K562 (cell line): ENCODE data around the gene LENG8. TPM values are rescaled to one million over a fixed set of nuclear protein-coding genes. Genes with fewer than 3 reads are reported as not detected.

Experiments
- ARID1B ChIP-seq: fragments of 450-650 bp; IDR thresholded peaks from 2 replicates; pipeline ENCODE4 v1.6.1; 2016; ENCODE audit warnings: antibody characterized with exemption, mild to moderate bottlenecking, inconsistent platforms
- BCL6 ChIP-seq: fragments of 250-450 bp; sonication (Bioruptor Pico); IDR thresholded peaks from 2 replicates; pipeline ENCODE4 v1.4.0; 2020
- BRF2 ChIP-seq: IDR thresholded peaks from 3 replicates; pipeline ENCODE4 v1.6.1; 2011; ENCODE audit warnings: borderline replicate concordance, mild to moderate bottlenecking; ENCODE audit not compliant: insufficient read length, insufficient read depth
- GABPA ChIP-seq: fragments of 200-800 bp; sonication (Bioruptor generic); conservative IDR thresholded peaks from 2 replicates; pipeline ENCODE4 v1.6.1; 2016; ENCODE audit warnings: low read depth, missing genetic modification characterization, missing compliant biosample characterization
- IFI16 ChIP-seq: fragments of 250-450 bp; sonication (Bioruptor Pico); IDR thresholded peaks from 2 replicates; pipeline ENCODE4 v2.1.2; 2022; ENCODE audit warnings: mild to moderate bottlenecking, inconsistent platforms
- MEF2A ChIP-seq: IDR thresholded peaks from 2 replicates; pipeline ENCODE4 v1.6.1; 2011; ENCODE audit warnings: low read depth, mild to moderate bottlenecking, low read length, moderate library complexity; ENCODE audit not compliant: control insufficient read depth
- MIER1 ChIP-seq: fragments of 450-650 bp; IDR thresholded peaks from 2 replicates; pipeline ENCODE4 v1.6.1; 2016; ENCODE audit warnings: antibody characterized with exemption, mild to moderate bottlenecking, low read depth
- NFXL1 ChIP-seq: fragments of 450-650 bp; formaldehyde crosslinking; IDR thresholded peaks from 2 replicates; pipeline ENCODE4 v1.4.0; 2021; ENCODE audit warnings: mild to moderate bottlenecking
- NR1H2 ChIP-seq: sonication (generic); formaldehyde crosslinking; IDR thresholded peaks from 2 replicates; pipeline ENCODE4 v1.4.0; 2020; ENCODE audit warnings: mild to moderate bottlenecking, missing genetic modification reagents
- PHF8 ChIP-seq: fragments of 200-600 bp; sonication (generic); IDR thresholded peaks from 2 replicates; pipeline ENCODE4 v1.6.1; 2012; ENCODE audit warnings: mixed run types, mild to moderate bottlenecking, inconsistent platforms, low read length, moderate library complexity, borderline replicate concordance
- PRMT5 ChIP-seq: sonication (generic); formaldehyde crosslinking; IDR thresholded peaks from 2 replicates; pipeline ENCODE4 v1.5.0; 2020; ENCODE audit warnings: missing genetic modification reagents
- PRPF4 ChIP-seq: fragments of 200-400 bp; formaldehyde crosslinking; IDR thresholded peaks from one replicate; pipeline ENCODE4 v1.6.1; 2017; ENCODE audit warnings: low read length, low read depth, mild to moderate bottlenecking; ENCODE audit not compliant: insufficient read depth, poor library complexity, severe bottlenecking
- PURB ChIP-seq: sonication (generic); formaldehyde crosslinking; IDR thresholded peaks from 2 replicates; pipeline ENCODE4 v1.9.0; 2021; ENCODE audit warnings: low read depth, mild to moderate bottlenecking, missing genetic modification reagents
- SFPQ ChIP-seq: fragments of 200-400 bp; formaldehyde crosslinking; IDR thresholded peaks from 2 replicates; pipeline ENCODE4 v1.6.1; 2017; ENCODE audit warnings: mild to moderate bottlenecking, low read depth, low read length, moderate library complexity
- STAT5B ChIP-seq: fragments of 250-450 bp; sonication (Bioruptor Pico); IDR thresholded peaks from 2 replicates; pipeline ENCODE4 v1.8.0; 2021; ENCODE audit warnings: mild to moderate bottlenecking, inconsistent platforms
- TFAM ChIP-seq: fragments of 250-450 bp; sonication (Bioruptor Pico); conservative IDR thresholded peaks from 2 replicates; pipeline ENCODE4 v1.5.0; 2021; ENCODE audit warnings: mild to moderate bottlenecking, moderate library complexity
- ZFPM2 ChIP-seq: fragments of 250-450 bp; sonication (Bioruptor Pico); IDR thresholded peaks from 2 replicates; pipeline ENCODE4 v1.5.1; 2022; ENCODE audit warnings: mild to moderate bottlenecking
- ZKSCAN1 ChIP-seq: fragments of 150-350 bp; IDR thresholded peaks from 2 replicates; pipeline ENCODE4 v1.6.1; 2016; ENCODE audit warnings: low read depth, low read length
- polyA plus RNA-seq, 8 experiments: library from polyadenylated mRNA; depleted of rRNA in 4 of 8; stranded (reverse) in 5 of 8; unstranded in 3 of 8; fragments of >200 nt; fragmentation: Nextera tagmentation in 2 of 8; fragmentation: Illumina TruSeq in 1 of 8; extraction: Ambion mirVana in 2 of 8; extraction: Trizol in 1 of 8; gene quantifications; 2 replicates each; pipeline versions ENCODE4 v1.2.1 to v1.2.3, GENCODE V29; 2011 to 2014; ENCODE audit warnings: inconsistent platforms in 1 of 8, missing spikeins in 1 of 8
- total RNA-seq, 7 experiments: library from RNA; depleted of rRNA in 6 of 7; stranded (reverse); fragments of >200 nt in 6 of 7; fragmentation: Illumina TruSeq in 2 of 7; extraction: Trizol in 2 of 7; gene quantifications; 2 replicates each; pipeline versions ENCODE4 v1.2.1 to v1.2.3, GENCODE V29; 2011 to 2021; ENCODE audit warnings: low replicate concordance in 1 of 7
- TF ChIP-seq, protein P1 (sequence below): fragments of 250-450 bp; sonication (Bioruptor Pico); IDR thresholded peaks from 2 replicates; pipeline ENCODE4 v1.4.0; 2020

The LENG8 gene
- total and polyA plus RNA-seq, 9 of the 15 experiments (the other 6 are each of a cell fraction or from before 2014, with no cell fraction given), result 0.74 to 146 (median 28.1) TPM

DNA sequence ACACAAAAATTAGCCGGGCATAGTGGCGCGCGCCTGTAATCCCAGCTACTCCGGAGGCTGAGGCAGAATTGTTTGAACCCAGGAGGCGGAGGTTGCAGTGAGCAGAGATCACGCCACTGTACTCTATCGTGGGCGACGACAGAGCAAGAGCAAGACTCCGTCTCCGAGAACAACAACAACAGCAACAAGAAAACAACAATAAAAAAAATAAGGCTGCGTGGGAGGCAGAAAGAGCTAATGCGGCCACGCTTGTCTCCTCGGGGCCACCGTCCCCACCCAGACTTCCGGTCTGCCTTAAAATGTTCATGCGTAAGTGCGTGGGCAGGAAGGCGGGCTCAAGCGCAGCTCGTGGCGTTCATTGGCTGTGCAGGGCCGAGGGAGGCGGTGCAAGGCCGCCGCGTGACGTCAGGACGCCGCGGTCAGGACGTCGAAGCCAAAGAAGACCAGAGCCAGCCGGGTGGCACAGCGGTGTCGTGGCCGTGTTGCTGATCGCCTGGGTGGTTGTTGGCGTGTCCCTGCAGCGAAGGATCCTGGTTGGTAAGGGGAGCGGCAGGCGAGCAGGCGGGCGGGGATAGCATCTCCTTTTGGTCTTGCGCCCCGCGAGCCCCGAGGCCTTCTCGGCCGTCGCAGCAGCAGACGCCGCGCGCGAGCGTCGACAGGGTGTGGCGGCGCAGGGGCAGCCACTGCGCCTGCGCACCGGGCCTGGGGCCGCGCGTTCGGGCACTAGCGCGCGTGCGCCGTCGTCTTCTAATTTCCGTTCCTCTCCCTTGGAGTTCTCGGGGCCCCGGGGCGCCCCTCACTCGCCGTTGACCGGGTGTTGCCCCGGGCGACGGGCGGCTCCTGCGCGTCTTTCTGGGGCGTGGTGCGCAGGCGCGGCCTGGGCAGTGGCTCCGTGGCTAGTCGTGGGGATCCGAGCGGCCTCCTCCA lies at the start of gene LENG8 (continued):
- TF ChIP-seq PURB (CRISPR knock-in tag), result no peak
- TF ChIP-seq TFAM, result no peak
- no peak for TF ChIP-seq MEF2A
- 0 out of 2 replicates have a peak, but pooled peaks have one; percentile 13 for TF ChIP-seq MIER1
- TF ChIP-seq, protein P1, sequence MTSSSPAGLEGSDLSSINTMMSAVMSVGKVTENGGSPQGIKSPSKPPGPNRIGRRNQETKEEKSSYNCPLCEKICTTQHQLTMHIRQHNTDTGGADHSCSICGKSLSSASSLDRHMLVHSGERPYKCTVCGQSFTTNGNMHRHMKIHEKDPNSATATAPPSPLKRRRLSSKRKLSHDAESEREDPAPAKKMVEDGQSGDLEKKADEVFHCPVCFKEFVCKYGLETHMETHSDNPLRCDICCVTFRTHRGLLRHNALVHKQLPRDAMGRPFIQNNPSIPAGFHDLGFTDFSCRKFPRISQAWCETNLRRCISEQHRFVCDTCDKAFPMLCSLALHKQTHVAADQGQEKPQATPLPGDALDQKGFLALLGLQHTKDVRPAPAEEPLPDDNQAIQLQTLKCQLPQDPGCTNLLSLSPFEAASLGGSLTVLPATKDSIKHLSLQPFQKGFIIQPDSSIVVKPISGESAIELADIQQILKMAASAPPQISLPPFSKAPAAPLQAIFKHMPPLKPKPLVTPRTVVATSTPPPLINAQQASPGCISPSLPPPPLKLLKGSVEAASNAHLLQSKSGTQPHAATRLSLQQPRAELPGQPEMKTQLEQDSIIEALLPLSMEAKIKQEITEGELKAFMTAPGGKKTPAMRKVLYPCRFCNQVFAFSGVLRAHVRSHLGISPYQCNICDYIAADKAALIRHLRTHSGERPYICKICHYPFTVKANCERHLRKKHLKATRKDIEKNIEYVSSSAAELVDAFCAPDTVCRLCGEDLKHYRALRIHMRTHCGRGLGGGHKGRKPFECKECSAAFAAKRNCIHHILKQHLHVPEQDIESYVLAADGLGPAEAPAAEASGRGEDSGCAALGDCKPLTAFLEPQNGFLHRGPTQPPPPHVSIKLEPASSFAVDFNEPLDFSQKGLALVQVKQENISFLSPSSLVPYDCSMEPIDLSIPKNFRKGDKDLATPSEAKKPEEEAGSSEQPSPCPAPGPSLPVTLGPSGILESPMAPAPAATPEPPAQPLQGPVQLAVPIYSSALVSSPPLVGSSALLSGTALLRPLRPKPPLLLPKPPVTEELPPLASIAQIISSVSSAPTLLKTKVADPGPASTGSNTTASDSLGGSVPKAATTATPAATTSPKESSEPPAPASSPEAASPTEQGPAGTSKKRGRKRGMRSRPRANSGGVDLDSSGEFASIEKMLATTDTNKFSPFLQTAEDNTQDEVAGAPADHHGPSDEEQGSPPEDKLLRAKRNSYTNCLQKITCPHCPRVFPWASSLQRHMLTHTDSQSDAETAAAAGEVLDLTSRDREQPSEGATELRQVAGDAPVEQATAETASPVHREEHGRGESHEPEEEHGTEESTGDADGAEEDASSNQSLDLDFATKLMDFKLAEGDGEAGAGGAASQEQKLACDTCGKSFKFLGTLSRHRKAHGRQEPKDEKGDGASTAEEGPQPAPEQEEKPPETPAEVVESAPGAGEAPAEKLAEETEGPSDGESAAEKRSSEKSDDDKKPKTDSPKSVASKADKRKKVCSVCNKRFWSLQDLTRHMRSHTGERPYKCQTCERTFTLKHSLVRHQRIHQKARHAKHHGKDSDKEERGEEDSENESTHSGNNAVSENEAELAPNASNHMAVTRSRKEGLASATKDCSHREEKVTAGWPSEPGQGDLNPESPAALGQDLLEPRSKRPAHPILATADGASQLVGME (CRISPR knock-in tag), result no peak
- no peak for TF ChIP-seq NFXL1 (CRISPR knock-in tag)
- TF ChIP-seq PHF8, result peak; percentile 96
- no peak for TF ChIP-seq IFI16 (CRISPR knock-in tag)
- no peak for TF ChIP-seq BRF2
- TF ChIP-seq GABPA (tag), result peak; percentile 91
- no peak for TF ChIP-seq PRMT5 (CRISPR knock-in tag)
- TF ChIP-seq SFPQ, result no peak
- TF ChIP-seq PRPF4, result no peak
- peak; percentile 47; the same call in 1 of the 2 replicates for TF ChIP-seq ARID1B
- TF ChIP-seq ZKSCAN1, result 0 out of 2 replicates have a peak, but pooled peaks have one; percentile 4
- TF ChIP-seq NR1H2 (CRISPR knock-in tag), result peak; percentile 92
- TF ChIP-seq STAT5B, result no peak
- TF ChIP-seq ZFPM2 (CRISPR knock-in tag), result no peak
- no peak for TF ChIP-seq BCL6
